DOHH2 (cell line): ENCODE measurements around the gene UBE2R2.

Experiments used
- EZH2phosphoT487 ChIP-seq: fragments of 200-600 bp; sonication (generic); IDR thresholded peaks from 2 replicates; pipeline ENCODE4 v1.6.1; 2017; ENCODE audit warnings: borderline replicate concordance, mild to moderate bottlenecking, antibody characterized with exemption, low read length, moderate library complexity, mixed read lengths
- TF ChIP-seq, protein P1 (sequence below): fragments of 200-600 bp; sonication (generic); IDR thresholded peaks from one replicate; pipeline ENCODE4 v1.5.1; 2014; ENCODE audit warnings: antibody characterized with exemption, mild to moderate bottlenecking, low read depth, low read length; ENCODE audit not compliant: poor library complexity, severe bottlenecking

GRCh38 chr9:33913541-33913940 is 96.6 kb downstream of the UBE2R2 start:
- TF ChIP-seq, protein P1, sequence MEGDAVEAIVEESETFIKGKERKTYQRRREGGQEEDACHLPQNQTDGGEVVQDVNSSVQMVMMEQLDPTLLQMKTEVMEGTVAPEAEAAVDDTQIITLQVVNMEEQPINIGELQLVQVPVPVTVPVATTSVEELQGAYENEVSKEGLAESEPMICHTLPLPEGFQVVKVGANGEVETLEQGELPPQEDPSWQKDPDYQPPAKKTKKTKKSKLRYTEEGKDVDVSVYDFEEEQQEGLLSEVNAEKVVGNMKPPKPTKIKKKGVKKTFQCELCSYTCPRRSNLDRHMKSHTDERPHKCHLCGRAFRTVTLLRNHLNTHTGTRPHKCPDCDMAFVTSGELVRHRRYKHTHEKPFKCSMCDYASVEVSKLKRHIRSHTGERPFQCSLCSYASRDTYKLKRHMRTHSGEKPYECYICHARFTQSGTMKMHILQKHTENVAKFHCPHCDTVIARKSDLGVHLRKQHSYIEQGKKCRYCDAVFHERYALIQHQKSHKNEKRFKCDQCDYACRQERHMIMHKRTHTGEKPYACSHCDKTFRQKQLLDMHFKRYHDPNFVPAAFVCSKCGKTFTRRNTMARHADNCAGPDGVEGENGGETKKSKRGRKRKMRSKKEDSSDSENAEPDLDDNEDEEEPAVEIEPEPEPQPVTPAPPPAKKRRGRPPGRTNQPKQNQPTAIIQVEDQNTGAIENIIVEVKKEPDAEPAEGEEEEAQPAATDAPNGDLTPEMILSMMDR, result no peak
- TF ChIP-seq EZH2phosphoT487, result no peak
